SJSA1 (cell line): ENCODE results near the gene EDIL3. TPM values are rescaled to one million over a fixed set of nuclear protein-coding genes. Genes with fewer than 3 reads are reported as not detected.
"Not testable (repeated sequence)": the region's sequence is repeated elsewhere in the genome, so short reads cannot be mapped to it uniquely, and the experiment has no call there.

ENCODE experiments used
- DNase-seq, 2 experiments: peaks; one replicate each; pipeline ENCODE4 v3.0.0-alpha.2; 2015 to 2020; ENCODE audit warnings: low spot score in 2 of 2, low read depth in 1 of 2
- H3K27ac ChIP-seq: fragments of 250-450 bp; sonication (Bioruptor Pico); 2 replicates; pipeline ENCODE4 v1.5.1; 2020; ENCODE audit warnings: mild to moderate bottlenecking, moderate library complexity
- H3K27me3 ChIP-seq: fragments of 250-450 bp; sonication (Bioruptor Pico); replicated peaks from 2 replicates; pipeline ENCODE4 v1.5.1; 2020; ENCODE audit warnings: mild to moderate bottlenecking, moderate library complexity
- H3K36me3 ChIP-seq: fragments of 250-450 bp; sonication (Bioruptor Pico); 2 replicates; pipeline ENCODE4 v1.5.1; 2020; ENCODE audit warnings: mild to moderate bottlenecking
- H3K4me1 ChIP-seq: fragments of 250-450 bp; sonication (Bioruptor Pico); replicated peaks from 2 replicates; pipeline ENCODE4 v1.6.1; 2021; ENCODE audit warnings: mild to moderate bottlenecking
- H3K4me3 ChIP-seq: fragments of 250-450 bp; sonication (Bioruptor Pico); 2 replicates; pipeline ENCODE4 v1.5.1; 2020; ENCODE audit warnings: mild to moderate bottlenecking
- H3K9me3 ChIP-seq: fragments of 250-450 bp; sonication (Bioruptor Pico); replicated peaks from 2 replicates; pipeline ENCODE4 v1.5.1; 2020; ENCODE audit warnings: mild to moderate bottlenecking
- total RNA-seq: library from RNA; depleted of rRNA; stranded (reverse); fragments of >200 nt; shearing (Covaris generic); gene quantifications from 2 replicates; pipeline ENCODE4 v1.2.3, GENCODE V29; 2014

EDIL3 gene
- total RNA-seq, 1 experiment from 2014 or later = 465 TPM

DNA sequence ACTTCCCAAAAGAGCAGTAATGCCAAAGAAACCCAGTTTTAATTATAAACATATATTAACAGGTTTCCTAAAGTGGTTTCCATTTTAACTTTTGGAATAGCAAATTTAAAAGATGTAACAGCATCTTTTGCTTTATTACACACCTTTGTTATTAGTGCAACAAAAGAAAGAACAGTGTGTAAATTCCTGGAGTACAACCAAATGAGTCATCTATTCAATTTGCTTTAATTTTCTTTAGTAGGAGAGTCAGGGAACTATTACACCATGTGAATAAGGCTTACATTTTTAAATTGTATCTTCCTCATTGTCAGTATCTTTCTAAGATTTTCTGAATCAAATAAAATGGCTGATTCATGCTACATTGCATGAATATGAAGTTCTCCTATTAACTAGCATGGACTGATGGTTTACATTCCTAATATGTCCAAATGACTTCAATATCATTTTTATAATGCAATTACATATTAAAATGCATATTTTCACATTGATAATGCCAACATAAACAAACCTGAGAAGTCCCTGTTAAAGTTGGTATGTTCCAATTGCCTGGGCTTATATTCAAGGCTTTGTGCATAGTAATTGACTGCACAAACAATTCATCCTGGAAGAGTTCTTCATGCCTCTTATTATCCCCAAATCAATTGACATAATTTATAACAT lies 22.5 kb downstream of the EDIL3 start:
- Histone ChIP-seq H3K4me3 (no peak overlapping the region), H3K27ac (peak overlapping the region; percentile 30), H3K4me1 (peaks cover 19% of the 10 kb centered on the region), H3K36me3 (no peaks in the 10 kb centered on the region), H3K27me3 (no peaks in the 10 kb centered on the region), H3K9me3 (no peaks in the 10 kb centered on the region)
- DNase-seq = peak in 1 of 2 experiments; percentile 54

DNA sequence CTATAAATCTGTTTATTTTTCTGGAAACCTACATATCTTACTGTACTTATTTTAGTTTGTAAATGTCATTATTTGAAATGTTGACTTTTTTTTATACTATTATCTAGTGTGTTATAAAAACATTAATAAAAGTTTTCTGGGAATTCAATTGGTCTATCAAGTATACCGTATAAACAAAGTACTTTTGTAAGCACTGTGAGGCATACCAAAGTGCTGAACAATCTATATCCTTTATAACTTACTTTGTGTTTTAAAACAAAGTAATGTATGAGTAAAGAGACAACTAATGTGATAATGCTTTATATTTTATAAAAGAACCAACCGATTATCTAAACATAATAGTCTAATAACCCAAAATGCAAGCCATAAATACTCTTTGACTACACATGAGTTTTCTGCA lies 23.1 kb downstream of the EDIL3 start:
- H3K4me1 ChIP-seq = peaks cover 19% of the 10 kb centered on the region
- no peak overlapping the region for H3K4me3 ChIP-seq
- H3K27me3 ChIP-seq = no peaks in the 10 kb centered on the region
- H3K36me3 ChIP-seq = no peaks in the 10 kb centered on the region
- peak overlapping the region; percentile 30 for H3K27ac ChIP-seq
- DNase-seq = no peak
- no peaks in the 10 kb centered on the region for H3K9me3 ChIP-seq

DNA sequence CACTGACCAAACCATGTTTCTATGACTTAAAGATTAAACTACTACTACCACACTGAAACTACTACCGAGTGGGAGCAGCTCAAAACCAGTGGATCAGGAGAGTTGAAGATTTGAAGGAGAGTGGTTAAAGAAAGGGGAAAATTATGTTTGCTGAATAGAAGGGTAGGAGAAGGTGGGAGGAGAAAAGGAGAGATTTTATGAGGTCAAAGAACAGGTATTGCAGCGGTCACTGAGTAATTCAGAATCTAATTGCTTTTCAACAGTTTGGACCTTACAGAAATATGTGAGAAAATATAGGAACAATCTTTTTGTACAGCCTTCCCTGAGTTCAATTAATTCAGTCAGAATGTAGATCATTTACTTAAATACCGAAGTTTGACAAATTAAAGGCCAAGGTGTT lies 24.6 kb downstream of the EDIL3 start:
- Histone ChIP-seq H3K4me1 (peaks cover 19% of the 10 kb centered on the region), H3K4me3 (no peak overlapping the region), H3K9me3 (no peaks in the 10 kb centered on the region), H3K27me3 (no peaks in the 10 kb centered on the region), H3K36me3 (no peaks in the 10 kb centered on the region), H3K27ac (no peak overlapping the region)
- DNase-seq = no peak

GRCh38 chr5:84354101-84354500 lies 30.6 kb downstream of the EDIL3 start:
- no peak for DNase-seq
- Histone ChIP-seq H3K27ac (no peak overlapping the region), H3K4me3 (no peak overlapping the region), H3K36me3 (peaks cover 17% of the 10 kb centered on the region), H3K27me3 (no peaks in the 10 kb centered on the region), H3K4me1 (peaks cover 3% of the 10 kb centered on the region; the same call in 1 of the 2 replicates), H3K9me3 (no peaks in the 10 kb centered on the region)

GRCh38 chr5:84344788-84345187 lies 39.9 kb downstream of the EDIL3 start:
- H3K36me3 ChIP-seq = no peaks in the 10 kb centered on the region
- no peak for DNase-seq
- no peaks in the 10 kb centered on the region for H3K9me3 ChIP-seq
- no peaks in the 10 kb centered on the region for H3K27me3 ChIP-seq
- no peaks in the 10 kb centered on the region for H3K4me1 ChIP-seq
- H3K27ac ChIP-seq = no peak overlapping the region
- H3K4me3 ChIP-seq = no peak overlapping the region

DNA sequence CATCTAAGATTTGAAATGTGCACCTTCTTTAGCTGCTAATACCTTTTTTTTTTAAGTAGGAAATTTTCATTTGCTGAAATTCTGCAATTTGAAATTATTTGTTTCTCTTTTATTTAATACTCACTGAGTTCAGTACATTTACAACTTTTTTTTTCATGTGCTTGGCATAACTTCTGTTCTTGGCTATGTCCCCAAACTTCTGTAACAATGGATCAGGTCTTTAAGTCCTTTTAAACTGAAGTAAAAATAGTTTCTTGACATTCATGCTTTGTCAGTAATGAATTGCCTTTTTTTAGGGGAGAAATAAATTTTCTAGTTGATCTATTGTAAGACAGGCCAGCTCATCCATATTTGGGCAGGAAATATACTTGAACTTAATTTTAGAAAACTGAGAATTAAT lies 41.5 kb downstream of the EDIL3 start:
- no peak for DNase-seq
- H3K4me3 ChIP-seq = no peak overlapping the region
- H3K9me3 ChIP-seq = no peaks in the 10 kb centered on the region
- H3K27ac ChIP-seq = no peak overlapping the region
- H3K36me3 ChIP-seq = no peaks in the 10 kb centered on the region
- no peaks in the 10 kb centered on the region for H3K27me3 ChIP-seq
- no peaks in the 10 kb centered on the region for H3K4me1 ChIP-seq

DNA sequence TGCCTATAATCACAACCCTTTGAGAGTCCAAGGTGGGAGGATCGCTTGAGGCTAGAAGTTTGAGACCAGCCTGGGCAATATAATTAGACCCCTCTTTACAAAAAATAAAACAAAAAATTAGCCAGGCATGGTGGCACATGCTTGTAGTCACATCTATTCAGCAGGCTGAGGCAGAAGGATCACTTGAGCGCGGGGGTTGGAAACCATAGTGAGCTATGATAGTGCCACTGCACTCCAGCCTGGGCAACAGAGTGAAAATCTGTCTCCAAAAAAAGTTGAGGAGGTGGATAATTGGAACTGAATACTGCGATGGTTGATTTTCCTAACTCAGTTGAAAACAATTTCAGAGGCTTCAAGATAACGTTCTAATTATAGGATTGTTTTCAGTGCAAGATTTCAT lies 52.6 kb downstream of the EDIL3 start:
- H3K4me3 ChIP-seq = no peak overlapping the region
- H3K4me1 ChIP-seq = no peaks in the 10 kb centered on the region
- H3K27ac ChIP-seq = no peak overlapping the region
- no peak for DNase-seq
- no peaks in the 10 kb centered on the region for H3K9me3 ChIP-seq
- H3K36me3 ChIP-seq = peaks cover 14% of the 10 kb centered on the region
- no peaks in the 10 kb centered on the region for H3K27me3 ChIP-seq

DNA sequence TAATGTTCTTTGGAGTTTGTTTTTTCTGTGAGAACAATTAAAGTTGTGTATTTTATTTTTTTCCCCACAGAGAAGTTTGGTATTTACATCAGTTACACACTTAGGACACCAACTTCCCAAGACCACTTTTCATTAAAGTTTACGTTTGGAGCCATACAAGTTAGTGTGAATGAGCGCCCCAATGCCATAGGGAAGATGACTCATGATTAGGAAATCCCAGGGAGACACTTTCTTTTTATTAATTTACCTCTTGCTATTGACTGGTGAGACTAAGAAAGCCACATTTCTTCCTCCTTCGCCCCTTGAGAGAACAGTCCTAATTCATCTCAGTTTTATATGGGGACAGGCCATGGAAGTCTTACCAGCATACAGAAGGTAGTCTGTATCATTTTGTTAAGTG lies 57.1 kb downstream of the EDIL3 start:
- H3K27ac ChIP-seq = no peak overlapping the region
- H3K4me1 ChIP-seq = no peaks in the 10 kb centered on the region
- no peak overlapping the region for H3K4me3 ChIP-seq
- no peak for DNase-seq
- H3K27me3 ChIP-seq = no peaks in the 10 kb centered on the region
- H3K9me3 ChIP-seq = no peaks in the 10 kb centered on the region
- H3K36me3 ChIP-seq = peaks cover 14% of the 10 kb centered on the region

DNA sequence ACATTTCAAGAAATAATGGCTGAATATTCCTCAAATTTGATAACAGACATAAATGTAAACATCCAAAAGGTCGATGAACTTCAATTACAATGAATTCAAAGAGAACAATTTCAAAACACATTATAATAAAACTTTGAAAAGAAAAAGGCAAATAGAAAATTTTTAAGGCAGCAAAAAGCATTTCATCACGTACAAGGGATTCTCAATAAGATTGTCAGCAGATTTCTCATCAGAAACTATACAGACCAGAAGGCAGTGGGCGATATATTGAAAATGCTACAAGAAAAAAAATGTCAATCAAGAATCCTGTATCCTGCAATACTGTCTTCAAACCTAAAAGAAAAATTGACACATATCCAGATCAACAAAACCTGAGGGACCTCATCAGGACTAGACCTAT lies 62.0 kb downstream of the EDIL3 start:
- Histone ChIP-seq H3K9me3 (no peaks in the 10 kb centered on the region; the same call in 1 of the 2 replicates), H3K27ac (no peak overlapping the region), H3K27me3 (no peaks in the 10 kb centered on the region), H3K4me3 (no peak overlapping the region), H3K4me1 (no peaks in the 10 kb centered on the region), H3K36me3 (peaks cover 10% of the 10 kb centered on the region)
- no peak for DNase-seq

DNA sequence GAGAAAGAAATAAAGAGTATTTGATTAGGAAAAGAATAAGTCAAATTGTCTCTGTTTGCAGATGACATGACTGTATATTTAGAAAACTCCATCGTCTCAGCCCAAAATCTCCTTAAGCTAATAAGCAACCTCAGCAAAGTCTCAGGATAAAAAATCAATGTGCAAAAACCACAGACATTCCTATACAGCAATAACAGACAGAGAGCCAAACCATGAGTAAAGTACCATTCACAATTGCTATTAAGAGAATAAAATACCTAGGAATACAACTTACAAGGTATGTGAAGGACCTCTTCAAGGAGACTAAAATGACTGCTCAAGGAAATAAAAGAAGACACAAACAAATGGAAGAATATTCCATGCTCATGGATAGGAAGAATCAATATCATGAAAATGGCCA lies 66.9 kb downstream of the EDIL3 start:
- not testable (repeated sequence) for H3K4me3 ChIP-seq, DNase-seq

DNA sequence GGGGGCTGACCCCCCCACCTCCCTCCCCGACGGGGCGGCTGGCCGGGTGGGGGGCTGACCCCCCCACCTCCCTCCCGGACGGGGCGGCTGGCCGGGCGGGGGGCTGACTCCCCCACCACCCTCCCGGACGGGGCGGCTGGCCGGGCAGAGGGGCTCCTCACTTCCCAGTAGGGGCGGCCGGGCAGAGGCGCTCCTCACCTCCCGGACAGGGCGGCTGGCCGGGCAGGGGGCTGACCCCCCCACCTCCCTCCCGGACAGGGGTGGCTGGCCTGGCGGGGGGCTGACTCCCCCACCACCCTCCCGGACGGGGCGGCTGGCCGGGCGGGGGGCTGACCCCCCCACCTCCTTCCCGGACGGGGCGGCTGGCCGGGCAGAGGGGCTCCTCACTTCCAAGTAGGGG lies 72.4 kb downstream of the EDIL3 start:
- H3K27me3 ChIP-seq, DNase-seq, H3K36me3 ChIP-seq, H3K4me3 ChIP-seq, H3K9me3 ChIP-seq, H3K4me1 ChIP-seq, H3K27ac ChIP-seq: not testable (repeated sequence)

More for the DNA sequence above, 66.9 kb downstream of the EDIL3 start:
- H3K36me3 ChIP-seq, H3K27ac ChIP-seq, H3K4me1 ChIP-seq, H3K9me3 ChIP-seq, H3K27me3 ChIP-seq: not testable (repeated sequence)

GRCh38 chr5:84309850-84310249 lies 74.8 kb downstream of the EDIL3 start:
- not testable (repeated sequence) for H3K4me1 ChIP-seq, H3K36me3 ChIP-seq, H3K27me3 ChIP-seq, H3K27ac ChIP-seq, H3K9me3 ChIP-seq, DNase-seq, H3K4me3 ChIP-seq

GRCh38 chr5:84306601-84307000 lies 78.1 kb downstream of the EDIL3 start:
- Histone ChIP-seq H3K27me3 (no peaks in the 10 kb centered on the region), H3K9me3 (no peaks in the 10 kb centered on the region), H3K36me3 (peaks cover 6% of the 10 kb centered on the region; the same call in 1 of the 2 replicates), H3K27ac (no peak overlapping the region), H3K4me3 (no peak overlapping the region), H3K4me1 (peaks cover 22% of the 10 kb centered on the region)
- no peak for DNase-seq

- Histone ChIP-seq H3K27ac (no peak overlapping the region), H3K36me3 (peaks cover 10% of the 10 kb centered on the region; the same call in 1 of the 2 replicates), H3K27me3 (no peaks in the 10 kb centered on the region), H3K4me3 (no peak overlapping the region), H3K4me1 (peaks cover 32% of the 10 kb centered on the region), H3K9me3 (no peaks in the 10 kb centered on the region)
- no peak for DNase-seq
Observed at GRCh38 chr5:84304599-84304998, 80.1 kb downstream of the EDIL3 start.

GRCh38 chr5:84303315-84303714 lies 81.4 kb downstream of the EDIL3 start:
- peaks cover 11% of the 10 kb centered on the region for H3K36me3 ChIP-seq
- 0 out of 2 replicates have a peak, but pooled peaks cover 2% of the 10 kb centered on the region for H3K9me3 ChIP-seq
- H3K4me1 ChIP-seq = peaks cover 32% of the 10 kb centered on the region
- no peak overlapping the region for H3K27ac ChIP-seq
- no peak overlapping the region for H3K4me3 ChIP-seq
- no peak for DNase-seq
- H3K27me3 ChIP-seq = no peaks in the 10 kb centered on the region
